Activated naive CD4-positive, alpha-beta T cell treated with Interleukin-2 at 50 U/mL for 16 hours (primary cell): Measurements from ENCODE around the gene MIGA1.
"Not testable (repeated sequence)": the region's sequence is repeated elsewhere in the genome, so short reads cannot be mapped to it uniquely, and the experiment has no call there.

Source experiments
- DNase-seq: peaks from one replicate; pipeline ENCODE4 v3.0.0-alpha.2; 2020

MIGA1 gene

GRCh38 chr1:77802026-77802425 lies 22.6 kb downstream of the MIGA1 start:
- DNase-seq: no peak

GRCh38 chr1:77803371-77803770 lies 23.9 kb downstream of the MIGA1 start:
- DNase-seq: no peak

- DNase-seq: not testable (repeated sequence)
These were observed 30.5 kb downstream of the MIGA1 start for GRCh38 chr1:77809787-77810462.

GRCh38 chr1:77811589-77811988 lies 32.1 kb downstream of the MIGA1 start:
- not testable (repeated sequence) for DNase-seq

GRCh38 chr1:77817368-77818209 lies 38.1 kb downstream of the MIGA1 start:
- DNase-seq: no peak

- no peak for DNase-seq
These were observed 40.7 kb downstream of the MIGA1 start for GRCh38 chr1:77820121-77820520.

GRCh38 chr1:77824079-77824478 lies 44.6 kb downstream of the MIGA1 start:
- DNase-seq: no peak

- no peak for DNase-seq
These were observed 45.2 kb downstream of the MIGA1 start for GRCh38 chr1:77824694-77825093.

- DNase-seq: no peak
These were observed 45.8 kb downstream of the MIGA1 start for GRCh38 chr1:77825131-77825709.

- not testable (repeated sequence) for DNase-seq
These were observed 47.4 kb downstream of the MIGA1 start for GRCh38 chr1:77826851-77827250.

GRCh38 chr1:77828098-77828497 lies 48.6 kb downstream of the MIGA1 start:
- DNase-seq: no peak

- DNase-seq: no peak
These were observed 50.4 kb downstream of the MIGA1 start for GRCh38 chr1:77829851-77830250.

GRCh38 chr1:77830946-77831345 lies 51.5 kb downstream of the MIGA1 start:
- no peak for DNase-seq

- no peak for DNase-seq
These were observed 52.1 kb downstream of the MIGA1 start for GRCh38 chr1:77831566-77831965.

- DNase-seq: no peak
These were observed 52.7 kb downstream of the MIGA1 start for GRCh38 chr1:77831976-77832711.

- DNase-seq: no peak
These were observed 53.5 kb downstream of the MIGA1 start for GRCh38 chr1:77832901-77833300.

- no peak for DNase-seq
These were observed 54.2 kb downstream of the MIGA1 start for GRCh38 chr1:77833521-77834100.

- no peak for DNase-seq
These were observed 55.4 kb downstream of the MIGA1 start for GRCh38 chr1:77834771-77835334.

- DNase-seq: no peak
These were observed 62.1 kb downstream of the MIGA1 start for GRCh38 chr1:77841574-77841973.

GRCh38 chr1:77845951-77846350 lies 66.5 kb downstream of the MIGA1 start:
- no peak for DNase-seq

GRCh38 chr1:77846966-77847365 lies 67.5 kb downstream of the MIGA1 start:
- DNase-seq: no peak

- no peak for DNase-seq
These were observed 68.2 kb downstream of the MIGA1 start for GRCh38 chr1:77847621-77848080.
